Tibial artery (tissue), 4 donors: ENCODE results near the gene PLEKHG3.

Experiments
- DNase-seq, 2 donors: peaks; one replicate each; pipeline ENCODE4 v3.0.0-alpha.2; 2019
- H3K27ac ChIP-seq, 2 donors: fragments of 200-600 bp; sonication (generic) in 1 of 2; 1 replicate in 1 of 2; 2 replicates in 1 of 2; pipeline ENCODE4 v1.5.1; 2018 to 2019; ENCODE audit warnings: mild to moderate bottlenecking in 1 of 2
- H3K27me3 ChIP-seq, 2 donors: fragments of 200-600 bp; sonication (generic) in 1 of 2; one replicate each; pipeline versions ENCODE4 v1.5.1 to v1.6.0; 2016 to 2019
- H3K36me3 ChIP-seq, 3 donors: fragments of 200-600 bp; sonication (generic) in 2 of 3; one replicate each; pipeline ENCODE4 v1.5.1; 2016 to 2019; ENCODE audit warnings: mild to moderate bottlenecking in 2 of 3
- H3K4me1 ChIP-seq, 4 donors: fragments of 200-600 bp; sonication (generic) in 2 of 4; 1 replicate in 3 of 4; 2 replicates in 1 of 4; pipeline ENCODE4 v1.5.1; 2016 to 2019
- H3K4me3 ChIP-seq, 2 donors: fragments of 200-600 bp; sonication (generic) in 1 of 2; 1 replicate in 1 of 2; 2 replicates in 1 of 2; pipeline ENCODE4 v1.5.1; 2018 to 2019; ENCODE audit warnings: mild to moderate bottlenecking in 2 of 2
- H3K9me3 ChIP-seq, 3 donors: fragments of 200-600 bp; sonication (generic) in 1 of 3; one replicate each; pipeline ENCODE4 v1.5.1; 2016 to 2019
- CTCF ChIP-seq, 2 experiments: fragments of 200-600 bp in 1 of 2; fragments of 450-650 bp in 1 of 2; IDR thresholded peaks; one replicate each; pipeline ENCODE4 v1.5.1; 2017 to 2019; ENCODE audit warnings: antibody characterized with exemption in 2 of 2, mild to moderate bottlenecking in 1 of 2, moderate library complexity in 1 of 2
- intact Hi-C: fragments of 100-400 bp; cut with DNase I; formaldehyde crosslinking; loops from one replicate; pipeline ENCODE4 v1.15.0; 2023; ENCODE audit warnings: low total_unique reads

The PLEKHG3 gene

GRCh38 chr14:64736271-64737169 lies 32.3 kb downstream of the PLEKHG3 start:
- Histone ChIP-seq H3K36me3 (peaks cover 76 to 88% (median 84%) of the 10 kb centered on the region in 3 donors), H3K9me3 (no peaks in the 10 kb centered on the region), H3K4me1 (peaks cover 0 to 53% (median 32%) of the 10 kb centered on the region in 4 donors), H3K27ac (peak overlapping the region; percentile 46 to 50), H3K27me3 (no peaks in the 10 kb centered on the region), H3K4me3 (no peak overlapping the region)
- DNase-seq = peak in 1 of 2 donors; percentile 65
- TF ChIP-seq CTCF (IDR thresholded peaks at IDR 0.05) = no peak
- intact Hi-C loops = no loop called here

GRCh38 chr14:64737391-64738280 lies 33.4 kb downstream of the PLEKHG3 start:
- H3K4me3 ChIP-seq = no peak overlapping the region
- no peaks in the 10 kb centered on the region for H3K27me3 ChIP-seq
- DNase-seq = no peak
- intact Hi-C loops = no loop called here
- no peak for TF ChIP-seq CTCF (IDR thresholded peaks at IDR 0.05)
- no peaks in the 10 kb centered on the region for H3K9me3 ChIP-seq
- peak overlapping the region; percentile 46 to 50 for H3K27ac ChIP-seq
- peaks cover 0 to 53% (median 32%) of the 10 kb centered on the region in 4 donors for H3K4me1 ChIP-seq
- peaks cover 76 to 88% (median 84%) of the 10 kb centered on the region in 3 donors for H3K36me3 ChIP-seq

DNA sequence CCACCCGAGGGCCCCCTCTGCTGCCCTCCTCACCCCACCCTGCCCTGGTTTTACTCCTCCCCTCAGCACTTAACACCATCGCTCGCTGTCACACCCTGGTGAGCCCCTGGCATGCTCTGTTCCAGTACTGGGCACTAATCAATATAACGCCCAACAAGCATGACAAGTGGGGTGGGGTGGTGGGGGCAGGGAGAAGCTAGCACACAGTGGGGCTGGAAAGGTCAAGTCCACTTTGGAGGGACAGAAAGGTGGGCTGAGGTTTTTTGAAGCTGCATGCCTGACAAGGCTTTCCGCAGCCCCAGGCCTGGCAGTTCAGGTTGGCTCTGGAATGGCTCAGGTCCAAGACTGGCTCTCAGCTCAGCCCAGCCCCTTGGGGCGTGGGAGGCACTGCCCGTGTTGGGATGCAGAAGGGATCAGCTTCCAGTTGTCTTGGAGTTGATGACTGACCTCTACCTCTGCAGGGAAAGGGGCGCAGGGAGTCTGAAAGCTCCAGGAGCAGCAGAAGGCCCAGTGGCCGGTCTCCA lies 34.1 kb downstream of the PLEKHG3 start:
- TF ChIP-seq CTCF (IDR thresholded peaks at IDR 0.05) = no peak
- no peak overlapping the region for H3K4me3 ChIP-seq
- no peaks in the 10 kb centered on the region for H3K27me3 ChIP-seq
- DNase-seq = no peak
- peak overlapping the region; percentile 46 to 50 for H3K27ac ChIP-seq
- H3K4me1 ChIP-seq = peaks cover 0 to 50% (median 32%) of the 10 kb centered on the region in 4 donors
- no peaks in the 10 kb centered on the region for H3K9me3 ChIP-seq
- H3K36me3 ChIP-seq = peaks cover 76 to 88% (median 84%) of the 10 kb centered on the region in 3 donors
- intact Hi-C loops = no loop called here

DNA sequence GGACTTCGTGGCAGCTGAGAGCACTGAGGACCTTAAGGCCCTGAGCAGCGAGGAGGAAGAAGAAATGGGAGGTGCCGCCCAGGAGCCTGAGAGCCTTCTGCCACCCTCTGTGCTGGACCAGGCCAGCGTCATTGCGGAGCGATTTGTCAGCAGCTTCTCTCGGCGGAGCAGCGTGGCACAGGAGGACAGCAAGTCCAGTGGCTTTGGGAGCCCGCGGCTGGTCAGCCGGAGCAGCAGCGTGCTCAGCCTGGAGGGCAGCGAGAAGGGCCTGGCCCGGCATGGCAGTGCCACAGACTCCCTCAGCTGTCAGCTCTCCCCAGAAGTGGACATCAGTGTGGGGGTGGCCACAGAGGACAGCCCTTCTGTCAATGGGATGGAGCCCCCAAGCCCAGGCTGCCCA lies 37.0 kb downstream of the PLEKHG3 start:
- H3K4me1 ChIP-seq = peaks cover 0 to 51% (median 28%) of the 10 kb centered on the region in 4 donors
- H3K27ac ChIP-seq = peak overlapping the region in 1 of 2 donors; percentile 27
- H3K27me3 ChIP-seq = no peaks in the 10 kb centered on the region
- no peak overlapping the region for H3K4me3 ChIP-seq
- no peak for TF ChIP-seq CTCF (IDR thresholded peaks at IDR 0.05)
- no peak for DNase-seq
- peaks cover 85 to 93% (median 90%) of the 10 kb centered on the region in 3 donors for H3K36me3 ChIP-seq
- intact Hi-C loops = no loop called here
- H3K9me3 ChIP-seq = no peaks in the 10 kb centered on the region

DNA sequence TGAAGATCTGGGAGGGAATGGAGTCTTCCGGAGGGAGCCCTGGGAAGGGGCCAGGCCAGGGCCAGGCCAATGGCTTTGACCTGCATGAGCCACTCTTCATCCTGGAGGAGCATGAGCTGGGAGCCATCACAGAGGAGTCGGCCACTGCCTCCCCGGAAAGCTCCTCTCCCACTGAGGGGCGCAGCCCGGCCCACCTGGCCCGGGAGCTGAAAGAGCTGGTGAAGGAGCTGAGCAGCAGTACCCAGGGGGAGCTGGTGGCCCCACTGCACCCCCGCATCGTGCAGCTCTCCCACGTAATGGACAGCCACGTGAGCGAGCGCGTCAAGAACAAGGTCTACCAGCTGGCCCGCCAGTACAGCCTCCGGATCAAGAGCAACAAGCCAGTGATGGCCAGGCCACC lies 37.7 kb downstream of the PLEKHG3 start:
- Histone ChIP-seq H3K4me3 (no peak overlapping the region), H3K27me3 (no peaks in the 10 kb centered on the region), H3K9me3 (no peaks in the 10 kb centered on the region), H3K4me1 (peaks cover 0 to 51% (median 31%) of the 10 kb centered on the region in 4 donors), H3K27ac (peak overlapping the region; percentile 71 to 82), H3K36me3 (peaks cover 78 to 88% (median 82%) of the 10 kb centered on the region in 3 donors)
- intact Hi-C loops = no loop called here
- DNase-seq = no peak
- no peak for TF ChIP-seq CTCF (IDR thresholded peaks at IDR 0.05)
